ENCODE data around the gene TNNC1. TPM values are rescaled to one million over a fixed set of nuclear protein-coding genes. Genes with fewer than 3 reads are reported as not detected.

The TNNC1 gene
- total RNA-seq, 1 donor from 2014 or later: 0.74 TPM

GRCh38 chr3:52458770-52459545 is 5.1 kb upstream of the TNNC1 start:
- intact Hi-C loops (cut with micrococcal nuclease): loop anchor here (5.0 to 10.0 kb wide), 4 partner anchors 228 to 586 kb away; partner anchors contain the start of genes GLT8D1, GNL3, PARP3 and PBRM1

- intact Hi-C loops (cut with micrococcal nuclease): loop anchor here (5.0 to 10.0 kb wide), 4 partner anchors 229 to 587 kb away; partner anchors contain the start of genes GLT8D1, GNL3, PARP3 and PBRM1
Measured at GRCh38 chr3:52458031-52458760, 4.4 kb upstream of the TNNC1 start.

- intact Hi-C loops (cut with micrococcal nuclease): loop anchor here (2.0 to 10.0 kb wide), 5 partner anchors 231 to 588 kb away; partner anchors contain the start of genes GLT8D1, GNL3, PARP3 and PBRM1
Measured at GRCh38 chr3:52456800-52457183, 3.0 kb upstream of the TNNC1 start.

GRCh38 chr3:52456169-52456799 is 2.4 kb upstream of the TNNC1 start:
- intact Hi-C loops (cut with micrococcal nuclease): loop anchor here (2.0 to 10.0 kb wide), 5 partner anchors 231 to 589 kb away; partner anchors contain the start of genes GLT8D1, GNL3, PARP3 and PBRM1

- intact Hi-C loops (cut with micrococcal nuclease): loop anchor here (1.0 to 10.0 kb wide), 9 partner anchors 10 to 589 kb away; partner anchors contain the start of genes ALAS1, DUSP7, GLT8D1 and GNL3
Measured at GRCh38 chr3:52455283-52456168, 1.7 kb upstream of the TNNC1 start, which contains the start of gene NISCH. TSS of gene NISCH (plus strand) at chr3:52455604. CDS start at chr3:52455642, 38 bp downstream.

- intact Hi-C loops (cut with micrococcal nuclease): loop anchor here (1.0 to 10.0 kb wide), 8 partner anchors 10 to 590 kb away; partner anchors contain the start of genes ALAS1, DUSP7, GLT8D1 and GNL3
Measured at GRCh38 chr3:52454938-52455282, 1.1 kb upstream of the TNNC1 start.

- intact Hi-C loops (cut with micrococcal nuclease): loop anchor here (2.0 to 10.0 kb wide), 2 partner anchors 398 to 590 kb away; partner anchors contain the start of genes DUSP7 and SFMBT1
Measured at GRCh38 chr3:52454250-52454937, 553 bp upstream of the TNNC1 start.

GRCh38 chr3:52452570-52453221 is 1.1 kb downstream of the TNNC1 start:
- intact Hi-C loops (cut with micrococcal nuclease): loop anchor here (10.0 kb wide), 1 partner anchor 592 kb away; the partner anchor contains the start of gene SFMBT1

GRCh38 chr3:52452126-52452525 is 1.7 kb downstream of the TNNC1 start:
- intact Hi-C loops (cut with micrococcal nuclease): loop anchor here (10.0 kb wide), 1 partner anchor 593 kb away; the partner anchor contains the start of gene SFMBT1

- intact Hi-C loops (cut with micrococcal nuclease): loop anchor here (10.0 kb wide), 1 partner anchor 593 kb away; the partner anchor contains the start of gene SFMBT1
Measured at GRCh38 chr3:52451237-52452083, 2.4 kb downstream of the TNNC1 start.

- intact Hi-C loops (cut with micrococcal nuclease): loop anchor here (10.0 kb wide), 1 partner anchor 594 kb away; the partner anchor contains the start of gene SFMBT1
Measured at GRCh38 chr3:52450489-52451236, 3.2 kb downstream of the TNNC1 start.

GRCh38 chr3:52447512-52448355 is 6.1 kb downstream of the TNNC1 start:
- intact Hi-C loops (cut with micrococcal nuclease): loop anchor here (1.0 to 5.0 kb wide), 5 partner anchors 19 to 227 kb away; no protein-coding TSS in a partner anchor

GRCh38 chr3:52446631-52447511 is 7.0 kb downstream of the TNNC1 start:
- intact Hi-C loops (cut with micrococcal nuclease): loop anchor here (1.0 to 5.0 kb wide), 5 partner anchors 19 to 227 kb away; no protein-coding TSS in a partner anchor

- intact Hi-C loops (cut with micrococcal nuclease): loop anchor here (2.0 to 5.0 kb wide), 2 partner anchors 107 to 164 kb away; no protein-coding TSS in a partner anchor
Measured at GRCh38 chr3:52446042-52446441, 7.8 kb downstream of the TNNC1 start.

Measured in T-helper 1 cell treated with Interleukin-12 subunit alpha and Interleukin-12 subunit beta and Interleukin-4 antibody, amounts not matched to agents 30 ng/mL and 1 ng/mL, for 36 hours (primary cell).